ENCODE measurements around the gene HK3. TPM values are rescaled to one million over a fixed set of nuclear protein-coding genes. Genes with fewer than 3 reads are reported as not detected.
"Not testable (repeated sequence)": the region's sequence is repeated elsewhere in the genome, so short reads cannot be mapped to it uniquely, and the experiment has no call there.

HK3 gene
- total RNA-seq, 1 donor from 2014 or later, result under 0.01 TPM

DNA sequence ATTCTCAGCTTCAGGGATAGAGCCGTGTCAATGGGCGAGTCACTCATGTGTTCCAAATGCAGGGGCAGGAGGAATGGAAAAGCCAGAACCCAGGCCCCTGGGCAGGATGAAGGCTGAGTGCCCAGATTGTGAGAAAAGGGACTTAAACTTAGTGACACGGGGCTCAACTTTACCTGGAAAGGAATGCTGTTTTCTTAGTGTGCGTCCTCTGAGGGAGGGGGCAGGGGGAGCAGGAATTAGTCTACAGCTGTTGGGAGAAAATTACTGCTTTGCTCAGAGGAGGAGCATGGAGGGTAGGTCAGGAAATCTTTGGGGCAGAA, 14.6 kb downstream of the HK3 start:
- DNase-seq (ENCODE audit: low read depth, low spot score), result no peak

GRCh38 chr5:176883700-176884570, 15.2 kb downstream of the HK3 start:
- no peak for DNase-seq (ENCODE audit: low read depth, low spot score)

DNA sequence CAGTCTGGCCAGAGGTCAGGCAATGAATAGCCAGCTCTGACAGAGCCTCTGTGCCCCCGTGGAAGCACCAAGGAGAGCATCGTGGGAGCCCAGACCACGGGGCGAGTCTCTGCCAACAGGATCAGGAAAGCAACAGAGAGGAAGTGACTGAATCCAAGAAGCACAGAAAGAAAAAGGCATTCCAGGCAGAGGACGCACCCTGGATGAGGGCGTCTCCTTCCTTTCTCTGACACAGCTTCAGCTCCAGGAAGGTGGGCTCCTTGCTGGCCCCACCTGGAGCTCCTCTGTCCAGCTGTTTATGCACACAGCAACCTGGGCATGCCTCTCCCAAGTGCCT, 16.6 kb downstream of the HK3 start:
- no peak for DNase-seq (ENCODE audit: low read depth, low spot score)

GRCh38 chr5:176881816-176882566, 17.2 kb downstream of the HK3 start:
- DNase-seq (ENCODE audit: low read depth, low spot score), result no peak

GRCh38 chr5:176881021-176881749, 18.0 kb downstream of the HK3 start:
- DNase-seq (ENCODE audit: low read depth, low spot score), result no peak

DNA sequence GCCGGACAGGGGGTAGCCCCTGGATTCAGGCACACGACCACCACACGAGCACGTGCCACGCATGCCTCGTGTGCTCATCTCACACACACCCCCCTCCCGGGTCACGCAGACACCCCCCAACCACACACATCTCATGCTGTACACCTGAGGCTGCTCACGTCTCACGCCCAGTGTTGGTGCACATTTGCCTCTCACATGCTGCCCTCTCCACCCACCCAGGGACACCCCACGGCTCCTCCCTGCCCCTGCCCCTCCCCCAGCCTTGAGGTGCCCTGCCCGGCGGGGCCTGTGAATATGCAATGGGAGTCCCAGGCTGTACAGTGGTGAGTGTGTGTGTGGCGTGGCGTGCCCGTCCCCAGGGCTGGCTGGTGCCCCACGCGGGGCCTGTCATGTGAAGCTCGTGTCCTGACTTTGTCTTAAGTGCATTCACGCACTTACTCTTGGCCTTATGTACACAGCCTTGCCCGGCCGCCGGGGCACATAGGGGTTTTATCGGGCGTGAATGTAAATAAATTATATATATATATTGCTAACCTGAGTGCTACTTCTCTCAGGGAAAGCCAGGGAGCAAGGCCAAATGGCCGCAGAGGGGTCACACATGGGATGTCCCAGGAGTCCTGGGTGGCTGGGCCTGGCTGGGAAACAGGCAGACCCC, 18.7 kb downstream of the HK3 start:
- no peak for DNase-seq (ENCODE audit: low read depth, low spot score)

DNA sequence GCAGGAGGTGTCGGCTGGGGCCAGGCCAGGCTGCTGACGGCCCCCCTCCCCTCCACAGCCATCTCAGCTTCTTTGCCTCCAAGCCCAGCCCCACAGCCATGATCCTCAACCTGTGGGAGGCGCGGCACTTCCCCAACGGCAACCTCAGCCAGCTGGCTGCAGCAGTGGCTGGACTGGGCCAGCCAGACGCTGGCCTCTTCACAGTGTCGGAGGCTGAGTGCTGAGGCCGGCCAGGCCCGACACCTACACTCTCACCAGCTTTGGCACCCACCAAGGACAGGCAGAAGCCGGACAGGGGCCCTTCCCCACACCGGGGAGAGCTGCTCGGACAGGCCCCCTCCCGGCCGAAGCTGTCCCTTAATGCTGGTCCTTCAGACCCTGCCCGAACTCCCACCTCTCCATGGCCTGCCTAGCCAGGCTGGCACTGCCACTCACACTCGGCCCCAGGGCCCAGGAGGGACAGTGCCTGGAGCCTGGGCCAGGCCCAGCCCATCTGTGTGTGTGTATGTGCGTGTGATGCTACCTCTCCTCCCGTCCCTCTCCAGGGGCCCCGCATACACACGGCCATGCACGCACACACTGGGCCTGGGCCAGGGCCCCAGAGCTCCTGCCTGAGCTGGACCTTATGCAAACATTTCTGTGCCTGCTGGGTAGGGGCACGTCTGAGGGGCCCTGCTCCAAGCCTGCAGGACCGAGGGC, 19.3 kb downstream of the HK3 start:
- no peak for DNase-seq (ENCODE audit: low read depth, low spot score)

DNA sequence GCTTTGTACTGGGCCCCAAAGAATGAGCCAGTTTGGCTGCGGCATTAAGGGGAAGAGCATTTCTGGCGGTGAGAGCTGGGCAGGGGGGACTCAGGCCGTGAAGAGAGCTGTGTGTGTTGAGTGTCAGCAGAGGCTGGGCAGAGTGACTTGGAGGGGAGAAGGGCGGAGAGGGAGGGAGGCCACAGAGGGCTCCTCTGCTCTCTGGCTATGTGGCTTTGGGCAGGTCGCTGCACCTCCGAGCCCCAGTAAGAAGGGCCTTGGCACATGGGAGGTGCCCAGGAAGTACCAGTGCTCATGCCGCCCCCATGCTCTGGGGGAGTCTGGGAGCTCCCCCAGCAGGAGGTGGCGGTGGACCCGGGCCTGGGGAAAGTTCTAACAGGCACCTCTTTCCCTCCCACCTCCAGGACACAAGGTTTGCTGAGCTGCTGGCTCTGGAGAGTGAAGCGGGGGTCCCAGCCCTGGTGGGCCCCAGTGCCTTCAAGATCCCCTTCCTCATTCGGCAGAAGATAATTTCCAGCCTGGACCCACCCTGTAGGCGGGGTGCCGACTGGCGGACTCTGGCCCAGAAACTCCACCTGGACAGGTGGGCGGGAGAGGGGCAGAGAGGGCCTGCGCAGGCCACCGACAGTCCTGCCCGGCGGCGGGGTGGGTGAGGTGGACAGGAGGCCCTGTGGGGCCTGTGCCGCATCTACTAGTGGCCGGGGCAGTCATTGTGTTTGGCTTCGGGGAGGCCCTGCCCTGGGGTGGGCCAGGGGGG, 20.1 kb downstream of the HK3 start:
- no peak for DNase-seq (ENCODE audit: low read depth, low spot score)

- DNase-seq (ENCODE audit: low read depth, low spot score), result no peak
Measured at GRCh38 chr5:176878463-176878862, 20.7 kb downstream of the HK3 start.

DNA sequence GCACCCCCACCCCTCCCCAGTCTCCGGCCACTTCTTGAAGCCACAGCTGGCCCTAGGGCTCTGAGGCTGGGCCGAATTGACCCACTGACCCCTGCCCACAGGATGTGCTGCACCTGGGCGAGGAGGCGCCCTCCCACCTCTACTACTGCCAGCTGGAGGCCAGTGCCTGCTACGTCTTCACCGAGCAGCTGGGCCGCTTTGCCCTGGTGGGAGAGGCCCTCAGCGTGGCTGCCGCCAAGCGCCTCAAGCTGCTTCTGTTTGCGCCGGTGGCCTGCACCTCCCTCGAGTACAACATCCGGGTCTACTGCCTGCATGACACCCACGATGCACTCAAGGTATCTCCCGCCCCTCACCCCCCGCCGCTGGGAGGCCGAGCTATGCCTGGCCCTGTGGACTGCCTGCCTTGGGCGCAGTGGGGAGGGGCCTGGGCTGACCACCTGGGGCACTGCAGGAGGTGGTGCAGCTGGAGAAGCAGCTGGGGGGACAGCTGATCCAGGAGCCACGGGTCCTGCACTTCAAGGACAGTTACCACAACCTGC, 21.3 kb downstream of the HK3 start:
- DNase-seq (ENCODE audit: low read depth, low spot score), result no peak

DNA sequence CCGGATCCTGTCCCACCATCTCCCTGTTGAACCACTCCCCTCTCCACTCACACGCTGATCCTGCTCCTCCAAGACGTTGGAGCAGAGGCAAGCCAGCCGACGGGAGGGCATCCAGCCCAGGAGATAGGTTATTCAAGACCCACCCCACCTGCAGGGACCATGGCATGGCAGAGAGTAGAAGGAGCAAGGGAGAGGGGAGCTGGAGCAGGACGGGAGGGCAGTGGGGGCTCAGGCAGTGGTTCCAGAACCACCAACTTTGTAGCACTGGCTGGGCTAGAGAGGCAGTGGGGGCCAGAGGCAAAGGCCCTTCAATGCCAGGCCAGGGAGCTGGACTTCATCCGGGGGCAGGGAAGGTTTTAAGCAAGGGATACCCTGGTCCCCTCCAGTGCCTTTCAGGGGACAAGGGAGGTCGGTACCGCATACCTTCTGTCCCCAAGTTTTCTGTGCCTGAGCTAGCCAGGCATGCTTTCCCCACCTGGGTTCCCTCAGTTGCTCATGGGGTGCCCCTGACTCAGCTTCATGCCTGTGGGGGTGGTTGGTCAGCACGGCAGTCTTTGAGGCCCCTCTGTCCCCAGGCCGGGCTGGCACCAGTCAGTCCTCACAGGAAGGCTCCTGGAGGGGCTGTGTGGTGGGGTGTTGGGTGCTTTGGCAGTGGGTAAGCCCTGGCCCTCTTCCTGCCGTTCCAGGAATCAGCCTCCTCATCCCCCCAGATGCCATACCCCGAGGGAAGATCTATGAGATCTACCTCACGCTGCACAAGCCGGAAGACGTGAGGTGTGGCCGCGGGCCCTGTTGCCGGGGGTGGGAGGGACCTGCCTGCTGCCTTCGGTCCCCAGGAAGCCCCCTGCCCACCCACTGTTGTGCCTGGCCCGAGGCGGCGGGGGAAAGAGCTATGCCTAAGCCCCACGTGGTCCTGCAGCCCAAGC, 22.4 kb downstream of the HK3 start:
- DNase-seq (ENCODE audit: low read depth, low spot score), result no peak

GRCh38 chr5:176875783-176876505, 23.2 kb downstream of the HK3 start:
- no peak for DNase-seq (ENCODE audit: low read depth, low spot score)

DNA sequence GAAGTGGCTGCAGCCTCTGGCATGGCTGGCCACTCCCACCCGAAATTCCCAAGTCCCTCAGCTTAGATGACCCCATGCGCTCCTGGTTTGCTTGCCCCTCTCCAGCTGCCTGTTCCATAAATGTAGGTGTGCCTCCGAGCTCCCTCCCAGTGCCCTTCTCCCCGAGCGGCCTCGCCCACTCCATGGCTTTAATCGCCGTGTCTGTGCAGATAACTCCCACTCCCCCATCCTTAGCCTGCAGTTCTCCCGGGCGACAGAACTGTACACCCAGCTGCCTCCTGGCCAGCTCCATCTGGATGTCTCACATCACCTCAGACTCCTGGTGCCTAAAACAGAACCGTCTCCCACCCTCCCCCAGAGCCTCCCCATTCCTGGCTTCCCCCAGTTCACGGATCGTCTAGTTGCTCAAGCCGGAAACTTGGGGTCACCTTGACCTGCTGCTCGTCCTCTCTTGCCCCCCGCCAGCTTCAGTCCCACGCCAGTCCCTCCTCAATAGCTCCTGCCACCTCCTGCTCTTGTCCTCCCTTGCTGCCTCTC, 24.1 kb downstream of the HK3 start:
- no peak for DNase-seq (ENCODE audit: low read depth, low spot score)

- no peak for DNase-seq (ENCODE audit: low read depth, low spot score)
Measured at GRCh38 chr5:176874198-176874780, 24.9 kb downstream of the HK3 start.

- DNase-seq (ENCODE audit: low read depth, low spot score), result no peak
Measured at GRCh38 chr5:176873541-176874172, 25.5 kb downstream of the HK3 start.

GRCh38 chr5:176873011-176873410, 26.1 kb downstream of the HK3 start:
- not testable (repeated sequence) for DNase-seq (ENCODE audit: low read depth, low spot score)

DNA sequence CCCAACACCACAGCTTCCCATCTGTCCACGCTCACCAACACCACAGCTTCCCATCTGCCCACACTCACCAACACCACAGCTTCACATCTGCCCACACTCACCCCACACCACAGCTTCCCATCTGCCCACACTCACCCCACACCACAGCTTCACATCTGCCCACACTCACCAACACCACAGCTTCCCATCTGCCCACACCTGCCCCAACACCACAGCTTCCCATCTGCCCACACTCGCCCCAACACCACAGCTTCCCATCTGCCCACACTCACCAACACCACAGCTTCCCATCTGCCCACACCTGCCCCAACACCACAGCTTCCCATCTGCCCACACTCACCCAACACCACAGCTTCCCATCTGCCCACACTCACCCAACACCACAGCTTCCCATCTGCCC, 26.6 kb downstream of the HK3 start:
- DNase-seq (ENCODE audit: low read depth, low spot score), result not testable (repeated sequence)
